Gastroesophageal sphincter (tissue), 3 donors: ENCODE measurements around the gene EEF1AKMT1.

Source experiments
- EP300 ChIP-seq: sonication (generic); formaldehyde crosslinking; IDR thresholded peaks from one replicate; pipeline ENCODE4 v1.6.1; 2017; ENCODE audit warnings: antibody characterized with exemption, mild to moderate bottlenecking
- POLR2A ChIP-seq, 2 donors: fragments of 450-650 bp; IDR thresholded peaks; one replicate each; pipeline ENCODE4 v1.6.1; 2017; ENCODE audit warnings: antibody characterized with exemption in 2 of 2, mild to moderate bottlenecking in 2 of 2, moderate library complexity in 1 of 2
- POLR2AphosphoS5 ChIP-seq: sonication (generic); formaldehyde crosslinking; IDR thresholded peaks from one replicate; pipeline ENCODE4 v1.6.1; 2017; ENCODE audit warnings: antibody characterized with exemption
- TF ChIP-seq, protein P1 (sequence below), 4 experiments: fragments of 200-600 bp in 2 of 4; fragments of 450-650 bp in 2 of 4; sonication (generic) in 1 of 4; IDR thresholded peaks; one replicate each; pipeline ENCODE4 v1.5.1; 2017 to 2019; ENCODE audit warnings: antibody characterized with exemption in 4 of 4, mild to moderate bottlenecking in 2 of 4, moderate library complexity in 2 of 4

DNA sequence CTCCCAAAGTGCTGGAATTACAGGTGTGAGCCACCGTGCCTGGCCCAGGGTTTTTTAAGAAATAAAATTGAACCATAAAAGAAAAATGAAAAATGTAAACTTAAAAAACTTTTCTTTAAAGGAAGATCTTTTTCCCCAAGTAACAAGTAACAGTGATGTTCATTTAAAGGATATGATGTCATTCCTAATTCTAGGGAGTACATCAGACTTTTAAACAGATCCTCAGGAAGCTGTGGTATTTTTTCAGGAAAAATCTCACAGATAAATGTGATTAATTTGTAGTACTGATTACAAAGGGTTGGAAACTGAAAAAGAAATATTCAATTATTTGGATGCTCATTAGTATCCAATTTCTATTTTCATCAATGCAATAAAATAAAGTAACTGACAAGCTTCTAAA is 14.6 kb upstream of the EEF1AKMT1 start:
- TF ChIP-seq, protein P1, sequence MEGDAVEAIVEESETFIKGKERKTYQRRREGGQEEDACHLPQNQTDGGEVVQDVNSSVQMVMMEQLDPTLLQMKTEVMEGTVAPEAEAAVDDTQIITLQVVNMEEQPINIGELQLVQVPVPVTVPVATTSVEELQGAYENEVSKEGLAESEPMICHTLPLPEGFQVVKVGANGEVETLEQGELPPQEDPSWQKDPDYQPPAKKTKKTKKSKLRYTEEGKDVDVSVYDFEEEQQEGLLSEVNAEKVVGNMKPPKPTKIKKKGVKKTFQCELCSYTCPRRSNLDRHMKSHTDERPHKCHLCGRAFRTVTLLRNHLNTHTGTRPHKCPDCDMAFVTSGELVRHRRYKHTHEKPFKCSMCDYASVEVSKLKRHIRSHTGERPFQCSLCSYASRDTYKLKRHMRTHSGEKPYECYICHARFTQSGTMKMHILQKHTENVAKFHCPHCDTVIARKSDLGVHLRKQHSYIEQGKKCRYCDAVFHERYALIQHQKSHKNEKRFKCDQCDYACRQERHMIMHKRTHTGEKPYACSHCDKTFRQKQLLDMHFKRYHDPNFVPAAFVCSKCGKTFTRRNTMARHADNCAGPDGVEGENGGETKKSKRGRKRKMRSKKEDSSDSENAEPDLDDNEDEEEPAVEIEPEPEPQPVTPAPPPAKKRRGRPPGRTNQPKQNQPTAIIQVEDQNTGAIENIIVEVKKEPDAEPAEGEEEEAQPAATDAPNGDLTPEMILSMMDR (IDR thresholded peaks at IDR 0.05) = no peak
- TF ChIP-seq EP300 = no peak
- no peak for TF ChIP-seq POLR2A (IDR thresholded peaks at IDR 0.05)
- TF ChIP-seq POLR2AphosphoS5 = no peak
